ENCODE measurements around the gene PDS5B. TPM values are rescaled to one million over a fixed set of nuclear protein-coding genes. Genes with fewer than 3 reads are reported as not detected.

PDS5B gene
- total and polyA plus RNA-seq, 4 donors = 3.6 to 24.3 (median 12.9) TPM

GRCh38 chr13:32639502-32640105, 53.4 kb downstream of the PDS5B start:
- Histone ChIP-seq H3K27ac (ENCODE audit: low read depth in 1 of 2, low read length in 2 of 2) (no peak overlapping the region), H3K27me3 (ENCODE audit: control insufficient read depth in 4 of 4, insufficient read depth in 4 of 4, low read length in 3 of 4) (no peaks in the 10 kb centered on the region), H3K9me3 (ENCODE audit: control insufficient read depth in 4 of 4, low read length in 3 of 4) (no peaks in the 10 kb centered on the region), H3K4me3 (ENCODE audit: low read depth in 1 of 3, low read length in 3 of 3) (no peak overlapping the region), H3K4me1 (ENCODE audit: control insufficient read depth in 4 of 4, insufficient read depth in 4 of 4, low read length in 3 of 4) (peaks cover 0 to 12% (median 5%) of the 10 kb centered on the region in 4 donors), H3K36me3 (ENCODE audit: control insufficient read depth in 4 of 4, insufficient read depth in 3 of 4, low read depth in 1 of 4, low read length in 3 of 4) (no peaks in the 10 kb centered on the region), H3K9ac (ENCODE audit: low read depth in 1 of 2, low read length in 2 of 2) (no peak overlapping the region)
- DNase-seq (ENCODE audit: low spot score) = peak; percentile 47
- 16% methylated on average over 4 of the region's 4 CpGs for WGBS
- TF ChIP-seq CTCF (IDR thresholded peaks at IDR 0.05; ENCODE audit: low read depth, low read length, missing input control) (peak; percentile 79), RAD21 (IDR thresholded peaks at IDR 0.05) (peak; percentile 87 to 88), ATF3 (IDR thresholded peaks at IDR 0.05) (no peak)

- Histone ChIP-seq H3K4me1 (ENCODE audit: control insufficient read depth in 4 of 4, insufficient read depth in 4 of 4, low read length in 3 of 4) (peaks cover 0 to 12% (median 6%) of the 10 kb centered on the region in 4 donors), H3K27me3 (ENCODE audit: control insufficient read depth in 4 of 4, insufficient read depth in 4 of 4, low read length in 3 of 4) (no peaks in the 10 kb centered on the region), H3K36me3 (ENCODE audit: control insufficient read depth in 4 of 4, insufficient read depth in 3 of 4, low read depth in 1 of 4, low read length in 3 of 4) (no peaks in the 10 kb centered on the region), H3K4me3 (ENCODE audit: low read depth in 1 of 3, low read length in 3 of 3) (no peak overlapping the region), H3K9me3 (ENCODE audit: control insufficient read depth in 4 of 4, low read length in 3 of 4) (no peaks in the 10 kb centered on the region), H3K9ac (ENCODE audit: low read depth in 1 of 2, low read length in 2 of 2) (no peak overlapping the region), H3K27ac (ENCODE audit: low read depth in 1 of 2, low read length in 2 of 2) (no peak overlapping the region)
- TF ChIP-seq NR2F2 (IDR thresholded peaks at IDR 0.05) = no peak
- TF ChIP-seq EGR1 (IDR thresholded peaks at IDR 0.05; ENCODE audit: low read depth in 2 of 2) = no peak
- TF ChIP-seq ATF3 (IDR thresholded peaks at IDR 0.05) = no peak
- 63% methylated on average over 1 of the region's 1 CpG for WGBS
- no peak for DNase-seq (ENCODE audit: low spot score)
Observed at GRCh38 chr13:32642316-32642715, 56.1 kb downstream of the PDS5B start.

- DNase-seq (ENCODE audit: low spot score) = no peak
- no peaks in the 10 kb centered on the region for H3K36me3 ChIP-seq (ENCODE audit: control insufficient read depth in 4 of 4, insufficient read depth in 3 of 4, low read depth in 1 of 4, low read length in 3 of 4)
- H3K4me1 ChIP-seq (ENCODE audit: control insufficient read depth in 4 of 4, insufficient read depth in 4 of 4, low read length in 3 of 4) = peaks cover 0 to 12% (median 6%) of the 10 kb centered on the region in 4 donors
- H3K27ac ChIP-seq (ENCODE audit: low read depth in 1 of 2, low read length in 2 of 2) = no peak overlapping the region
- WGBS = 80% methylated on average over 1 of the region's 1 CpG
- no peak for TF ChIP-seq HNF4G (IDR thresholded peaks at IDR 0.05)
- TF ChIP-seq MAX (IDR thresholded peaks at IDR 0.05) = no peak
- TF ChIP-seq RXRA (IDR thresholded peaks at IDR 0.05) = no peak
- H3K9ac ChIP-seq (ENCODE audit: low read depth in 1 of 2, low read length in 2 of 2) = no peak overlapping the region
- no peaks in the 10 kb centered on the region for H3K27me3 ChIP-seq (ENCODE audit: control insufficient read depth in 4 of 4, insufficient read depth in 4 of 4, low read length in 3 of 4)
- no peaks in the 10 kb centered on the region for H3K9me3 ChIP-seq (ENCODE audit: control insufficient read depth in 4 of 4, low read length in 3 of 4)
- H3K4me3 ChIP-seq (ENCODE audit: low read depth in 1 of 3, low read length in 3 of 3) = no peak overlapping the region
Observed at GRCh38 chr13:32642858-32643257, 56.6 kb downstream of the PDS5B start.

GRCh38 chr13:32645854-32646253, 59.6 kb downstream of the PDS5B start:
- Histone ChIP-seq H3K36me3 (ENCODE audit: control insufficient read depth in 4 of 4, insufficient read depth in 3 of 4, low read depth in 1 of 4, low read length in 3 of 4) (no peaks in the 10 kb centered on the region), H3K4me3 (ENCODE audit: low read depth in 1 of 3, low read length in 3 of 3) (no peak overlapping the region), H3K27ac (ENCODE audit: low read depth in 1 of 2, low read length in 2 of 2) (no peak overlapping the region), H3K9ac (ENCODE audit: low read depth in 1 of 2, low read length in 2 of 2) (peak overlapping the region in 1 of 2 donors; percentile 9), H3K9me3 (ENCODE audit: control insufficient read depth in 4 of 4, low read length in 3 of 4) (no peaks in the 10 kb centered on the region), H3K4me1 (ENCODE audit: control insufficient read depth in 4 of 4, insufficient read depth in 4 of 4, low read length in 3 of 4) (peaks cover 0 to 8% (median 5%) of the 10 kb centered on the region in 4 donors), H3K27me3 (ENCODE audit: control insufficient read depth in 4 of 4, insufficient read depth in 4 of 4, low read length in 3 of 4) (no peaks in the 10 kb centered on the region)
- WGBS = 84% methylated on average over 2 of the region's 2 CpGs
- TF ChIP-seq SP1 (IDR thresholded peaks at IDR 0.05) (no peak), REST (IDR thresholded peaks at IDR 0.05) (no peak), FOXA2 (IDR thresholded peaks at IDR 0.05) (no peak), YY1 (IDR thresholded peaks at IDR 0.05) (no peak), HNF4G (IDR thresholded peaks at IDR 0.05) (no peak), RAD21 (IDR thresholded peaks at IDR 0.05) (no peak), CTCF (IDR thresholded peaks at IDR 0.05; ENCODE audit: low read depth, low read length, missing input control) (no peak), HNF4A (conservative IDR thresholded peaks at IDR 0.05) (no peak), JUND (IDR thresholded peaks at IDR 0.05) (no peak), TAF1 (conservative IDR thresholded peaks at IDR 0.05) (no peak)
- no peak for DNase-seq (ENCODE audit: low spot score)

All from liver (tissue), 9 donors.